Activated naive CD8-positive, alpha-beta T cell treated with anti-CD3 and anti-CD28 coated beads, Interleukin-2, amount 10 ng/mL, durations not matched to agents 7 days and 5 days (primary cell): ENCODE measurements around the gene RPS6KA2. TPM values are rescaled to one million over a fixed set of nuclear protein-coding genes. Genes with fewer than 3 reads are reported as not detected.
"Not testable (repeated sequence)": the region's sequence is repeated elsewhere in the genome, so short reads cannot be mapped to it uniquely, and the experiment has no call there.

Experiments
- ATAC-seq: fragments of 150-1000 bp; cut with Tn5 transposase; one replicate; pipeline ENCODE4 v1.10.0; 2021; ENCODE audit warnings: low read depth, moderate library complexity
- POLR2A ChIA-PET: fragments of 350-600 bp; sonication (Branson Sonifier 250); formaldehyde crosslinking; loops from one replicate; lab custom pipeline; 2021; ENCODE audit warnings: antibody characterized with exemption; lab: Charles Lee
- DNase-seq: peaks from one replicate; pipeline ENCODE4 v3.0.0; 2021
- H3K27ac Mint-ChIP-seq: one replicate; pipeline ENCODE4 v1.8.0; 2022; ENCODE audit warnings: mild to moderate bottlenecking, mixed read lengths
- H3K27me3 Mint-ChIP-seq: one replicate; pipeline ENCODE4 v1.8.0; 2022; ENCODE audit warnings: mild to moderate bottlenecking, moderate library complexity, mixed read lengths
- H3K36me3 Mint-ChIP-seq: one replicate; pipeline ENCODE4 v1.8.0; 2021; ENCODE audit warnings: mild to moderate bottlenecking, mixed read lengths
- H3K4me1 Mint-ChIP-seq: one replicate; pipeline ENCODE4 v1.8.0; 2021; ENCODE audit warnings: mixed read lengths
- H3K4me3 Mint-ChIP-seq: one replicate; pipeline ENCODE4 v1.8.0; 2022; ENCODE audit warnings: mild to moderate bottlenecking, moderate library complexity, mixed read lengths
- H3K9me3 Mint-ChIP-seq: one replicate; pipeline ENCODE4 v1.8.0; 2021; ENCODE audit warnings: mixed read lengths
- total RNA-seq, 2 experiments: library from RNA; stranded (reverse); gene quantifications; one replicate each; pipeline ENCODE4 v1.2.3, GENCODE V29; 2021

The RPS6KA2 gene
- total RNA-seq, 2 experiments from 2014 or later: 3.8 to 5.7 TPM

- Mint-ChIP-seq H3K36me3 (no peaks in the 10 kb centered on the region), H3K27me3 (peaks cover 31% of the 10 kb centered on the region), H3K9me3 (no peaks in the 10 kb centered on the region), H3K27ac (no peak overlapping the region), H3K4me3 (no peak overlapping the region), H3K4me1 (peaks cover 6% of the 10 kb centered on the region)
- DNase-seq (no peak), ATAC-seq (no peak)
- POLR2A ChIA-PET: no interaction called here
Observed at GRCh38 chr6:166636191-166636933, 9.3 kb upstream of the RPS6KA2 start.

GRCh38 chr6:166635013-166635970, 8.2 kb upstream of the RPS6KA2 start:
- peaks cover 3% of the 10 kb centered on the region for H3K4me1 Mint-ChIP-seq
- no peaks in the 10 kb centered on the region for H3K9me3 Mint-ChIP-seq
- H3K27me3 Mint-ChIP-seq: peaks cover 32% of the 10 kb centered on the region
- ATAC-seq (no peak), DNase-seq (no peak)
- no peaks in the 10 kb centered on the region for H3K36me3 Mint-ChIP-seq
- no peak overlapping the region for H3K27ac Mint-ChIP-seq
- H3K4me3 Mint-ChIP-seq: no peak overlapping the region
- POLR2A ChIA-PET: no interaction called here

GRCh38 chr6:166634581-166634980, 7.5 kb upstream of the RPS6KA2 start:
- DNase-seq, H3K9me3 Mint-ChIP-seq, ATAC-seq, H3K27ac Mint-ChIP-seq, POLR2A ChIA-PET, H3K36me3 Mint-ChIP-seq, H3K4me3 Mint-ChIP-seq, H3K4me1 Mint-ChIP-seq: not testable (repeated sequence)
- H3K27me3 Mint-ChIP-seq: peaks cover 35% of the 10 kb centered on the region

- DNase-seq (no peak), ATAC-seq (no peak)
- H3K4me1 Mint-ChIP-seq: no peaks in the 10 kb centered on the region
- peaks cover 35% of the 10 kb centered on the region for H3K27me3 Mint-ChIP-seq
- POLR2A ChIA-PET: no interaction called here
- H3K9me3 Mint-ChIP-seq: no peaks in the 10 kb centered on the region
- no peaks in the 10 kb centered on the region for H3K36me3 Mint-ChIP-seq
- no peak overlapping the region for H3K4me3 Mint-ChIP-seq
- H3K27ac Mint-ChIP-seq: no peak overlapping the region
Observed at GRCh38 chr6:166633732-166634535, 6.9 kb upstream of the RPS6KA2 start.

- H3K9me3 Mint-ChIP-seq: no peaks in the 10 kb centered on the region
Observed at GRCh38 chr6:166632731-166633130, 5.7 kb upstream of the RPS6KA2 start.

GRCh38 chr6:166630462-166630861, 3.4 kb upstream of the RPS6KA2 start:
- H3K4me3 Mint-ChIP-seq: no peak overlapping the region
- H3K36me3 Mint-ChIP-seq: no peaks in the 10 kb centered on the region
- H3K27me3 Mint-ChIP-seq: peaks cover 32% of the 10 kb centered on the region
- no peaks in the 10 kb centered on the region for H3K9me3 Mint-ChIP-seq
- H3K27ac Mint-ChIP-seq: no peak overlapping the region
- POLR2A ChIA-PET: no interaction called here
- DNase-seq (no peak), ATAC-seq (no peak)
- H3K4me1 Mint-ChIP-seq: peaks cover 15% of the 10 kb centered on the region

More at GRCh38 chr6:166632731-166633130, 5.7 kb upstream of the RPS6KA2 start:
- ATAC-seq: no peak
- peaks cover 33% of the 10 kb centered on the region for H3K27me3 Mint-ChIP-seq
- peaks cover 7% of the 10 kb centered on the region for H3K4me1 Mint-ChIP-seq
- POLR2A ChIA-PET: no interaction called here
- H3K4me3 Mint-ChIP-seq: no peak overlapping the region
- no peaks in the 10 kb centered on the region for H3K36me3 Mint-ChIP-seq
- no peak for DNase-seq
- no peak overlapping the region for H3K27ac Mint-ChIP-seq

- POLR2A ChIA-PET: no interaction called here
- Mint-ChIP-seq H3K4me1 (peaks cover 15% of the 10 kb centered on the region), H3K9me3 (no peaks in the 10 kb centered on the region), H3K36me3 (no peaks in the 10 kb centered on the region), H3K27ac (no peak overlapping the region), H3K4me3 (no peak overlapping the region), H3K27me3 (peaks cover 40% of the 10 kb centered on the region)
- no peak for DNase-seq
- no peak for ATAC-seq
Observed at GRCh38 chr6:166629628-166630027, 2.6 kb upstream of the RPS6KA2 start.

- peak overlapping the region; percentile 73 for H3K27ac Mint-ChIP-seq
- H3K4me1 Mint-ChIP-seq: peaks cover 15% of the 10 kb centered on the region
- ATAC-seq: peak; percentile 27
- peak overlapping the region; percentile 80 for H3K4me3 Mint-ChIP-seq
- POLR2A ChIA-PET: interaction anchor here (0.6 to 0.9 kb wide), 2 partner anchors 17 to 111 kb away, joined by 3 to 4 read pairs; no protein-coding TSS in a partner anchor
- no peaks in the 10 kb centered on the region for H3K9me3 Mint-ChIP-seq
- no peaks in the 10 kb centered on the region for H3K36me3 Mint-ChIP-seq
- peak; percentile 67 for DNase-seq
- peaks cover 52% of the 10 kb centered on the region for H3K27me3 Mint-ChIP-seq
Observed at GRCh38 chr6:166627875-166628801, 1.1 kb upstream of the RPS6KA2 start.

- H3K4me1 Mint-ChIP-seq: peaks cover 15% of the 10 kb centered on the region
- POLR2A ChIA-PET: interaction anchor here (1.2 kb wide), 2 partner anchors 138 to 216 kb away, joined by 3 read pairs; no protein-coding TSS in a partner anchor
- DNase-seq (peak; percentile 47), ATAC-seq (no peak)
- no peak overlapping the region for H3K27ac Mint-ChIP-seq
- peak overlapping the region; percentile 76 for H3K4me3 Mint-ChIP-seq
- no peaks in the 10 kb centered on the region for H3K36me3 Mint-ChIP-seq
- H3K9me3 Mint-ChIP-seq: no peaks in the 10 kb centered on the region
- peaks cover 53% of the 10 kb centered on the region for H3K27me3 Mint-ChIP-seq
Observed at GRCh38 chr6:166626177-166627032, 646 bp downstream of the RPS6KA2 start.

- H3K4me1 Mint-ChIP-seq: peaks cover 15% of the 10 kb centered on the region
- POLR2A ChIA-PET: no interaction called here
- H3K27ac Mint-ChIP-seq: no peak overlapping the region
- peaks cover 46% of the 10 kb centered on the region for H3K27me3 Mint-ChIP-seq
- H3K9me3 Mint-ChIP-seq: no peaks in the 10 kb centered on the region
- ATAC-seq (no peak), DNase-seq (no peak)
- H3K36me3 Mint-ChIP-seq: no peaks in the 10 kb centered on the region
- no peak overlapping the region for H3K4me3 Mint-ChIP-seq
Observed at GRCh38 chr6:166625356-166625755, 1.7 kb downstream of the RPS6KA2 start.

GRCh38 chr6:166624275-166624674, 2.8 kb downstream of the RPS6KA2 start:
- POLR2A ChIA-PET: no interaction called here
- Mint-ChIP-seq H3K27me3 (peaks cover 36% of the 10 kb centered on the region), H3K4me3 (no peak overlapping the region), H3K4me1 (peaks cover 15% of the 10 kb centered on the region), H3K9me3 (no peaks in the 10 kb centered on the region), H3K27ac (no peak overlapping the region), H3K36me3 (no peaks in the 10 kb centered on the region)
- ATAC-seq (no peak), DNase-seq (no peak)
